T-cell (primary cell): ENCODE measurements around the gene UGGT2. TPM values are rescaled to one million over a fixed set of nuclear protein-coding genes. Genes with fewer than 3 reads are reported as not detected.

Source experiments
- ATAC-seq, 4 experiments: fragments of 200-7000 bp in 3 of 4; fragments of 150-1000 bp in 1 of 4; cut with Tn5 transposase; replicated peaks in 1 of 4; 1 replicate in 3 of 4; 2 replicates in 1 of 4; pipeline ENCODE4 v1.10.0; 2021; ENCODE audit warnings: moderate library complexity in 3 of 4, mild to moderate bottlenecking in 2 of 4, moderate number of reproducible peaks in 1 of 4
- CTCF ChIA-PET, 2 donors: fragments of 300-600 bp; sonication (Branson Sonifier 250); formaldehyde crosslinking; loops; one replicate each; lab custom pipeline; 2022; ENCODE audit warnings: antibody characterized with exemption in 2 of 2; lab: Charles Lee
- POLR2A ChIA-PET, 2 donors: fragments of 300-600 bp; sonication (Branson Sonifier 250); formaldehyde crosslinking; loops; one replicate each; lab custom pipeline; 2022; ENCODE audit warnings: antibody characterized with exemption in 2 of 2; lab: Charles Lee
- DNase-seq, 35 experiments: peaks; one replicate each; pipeline versions ENCODE4 v3.0.0 to v3.0.0-alpha.2; 2013 to 2023
- H3K27ac ChIP-seq: one replicate; pipeline ENCODE4 v1.5.1; 2013; ENCODE audit warnings: low read length
- H3K27me3 ChIP-seq, 2 experiments: replicated peaks in 1 of 2; 1 replicate in 1 of 2; 2 replicates in 1 of 2; pipeline versions ENCODE4 v1.6.1 to v1.7.0; 2013; ENCODE audit warnings: low read length in 1 of 2, mixed read lengths in 1 of 2; ENCODE audit not compliant: control insufficient read depth in 2 of 2, insufficient read depth in 2 of 2; ENCODE audit errors: extremely low read depth in 1 of 2
- H3K36me3 ChIP-seq, 2 donors: 1 replicate in 1 of 2; 2 replicates in 1 of 2; pipeline versions ENCODE4 v1.6.1 to v1.7.0; 2013; ENCODE audit warnings: low read length in 1 of 2; ENCODE audit not compliant: control insufficient read depth in 2 of 2, insufficient read depth in 1 of 2; ENCODE audit errors: extremely low read depth in 1 of 2
- H3K4me1 ChIP-seq, 2 experiments: 1 replicate in 1 of 2; 2 replicates in 1 of 2; pipeline versions ENCODE4 v1.6.1 to v1.7.0; 2013; ENCODE audit warnings: low read length in 2 of 2, mixed read lengths in 1 of 2; ENCODE audit not compliant: insufficient read depth in 2 of 2, control insufficient read depth in 1 of 2; ENCODE audit errors: extremely low read depth in 1 of 2
- H3K4me3 ChIP-seq, 2 donors: 1 replicate in 1 of 2; 2 replicates in 1 of 2; pipeline versions ENCODE4 v1.5.1 to v1.7.0; 2013; ENCODE audit warnings: mild to moderate bottlenecking in 2 of 2, low read length in 1 of 2, moderate library complexity in 1 of 2; ENCODE audit not compliant: control insufficient read depth in 1 of 2; ENCODE audit errors: extremely low read depth in 1 of 2
- H3K9me3 ChIP-seq: 2 replicates; pipeline ENCODE4 v1.7.0; 2013
- H3K27ac Mint-ChIP-seq, 2 donors: one replicate each; pipeline ENCODE4 v1.8.0; 2020 to 2021; ENCODE audit warnings: mild to moderate bottlenecking in 2 of 2, mixed read lengths in 2 of 2
- H3K27me3 Mint-ChIP-seq, 2 donors: one replicate each; pipeline ENCODE4 v1.8.0; 2021 to 2022; ENCODE audit warnings: mixed read lengths in 2 of 2
- H3K36me3 Mint-ChIP-seq: one replicate; pipeline ENCODE4 v1.8.0; 2021; ENCODE audit warnings: mixed read lengths
- H3K4me1 Mint-ChIP-seq, 3 donors: one replicate each; pipeline ENCODE4 v1.8.0; 2020 to 2022; ENCODE audit warnings: mixed read lengths in 3 of 3, mild to moderate bottlenecking in 1 of 3
- H3K4me3 Mint-ChIP-seq, 3 donors: one replicate each; pipeline ENCODE4 v1.8.0; 2020 to 2022; ENCODE audit warnings: mild to moderate bottlenecking in 3 of 3, mixed read lengths in 3 of 3, moderate library complexity in 3 of 3
- H3K9me3 Mint-ChIP-seq, 3 donors: one replicate each; pipeline ENCODE4 v1.8.0; 2020 to 2022; ENCODE audit warnings: mixed read lengths in 3 of 3
- WGBS: methylation state at CpG from one replicate; pipeline ENCODE4 v1.1.5; 2013; ENCODE audit warnings: missing lambda C conversion rate; ENCODE audit not compliant: insufficient coverage; 5-methylcytosine and 5-hydroxymethylcytosine counted together
- total RNA-seq, 35 experiments: library from RNA in 6 of 35; stranded (reverse) in 6 of 35; fragments of 120-200 nt in 1 of 35; gene quantifications; one replicate each; pipeline versions ENCODE4 v1.2.1 to v1.2.4 and lab custom pipeline; 2013 to 2026

Gene UGGT2
- total RNA-seq, 5 donors from 2014 or later (not counting 1 experiment from before 2014, with no cell fraction given), result 0.13 to 0.59 (median 0.42) TPM; not detected in 1

DNA sequence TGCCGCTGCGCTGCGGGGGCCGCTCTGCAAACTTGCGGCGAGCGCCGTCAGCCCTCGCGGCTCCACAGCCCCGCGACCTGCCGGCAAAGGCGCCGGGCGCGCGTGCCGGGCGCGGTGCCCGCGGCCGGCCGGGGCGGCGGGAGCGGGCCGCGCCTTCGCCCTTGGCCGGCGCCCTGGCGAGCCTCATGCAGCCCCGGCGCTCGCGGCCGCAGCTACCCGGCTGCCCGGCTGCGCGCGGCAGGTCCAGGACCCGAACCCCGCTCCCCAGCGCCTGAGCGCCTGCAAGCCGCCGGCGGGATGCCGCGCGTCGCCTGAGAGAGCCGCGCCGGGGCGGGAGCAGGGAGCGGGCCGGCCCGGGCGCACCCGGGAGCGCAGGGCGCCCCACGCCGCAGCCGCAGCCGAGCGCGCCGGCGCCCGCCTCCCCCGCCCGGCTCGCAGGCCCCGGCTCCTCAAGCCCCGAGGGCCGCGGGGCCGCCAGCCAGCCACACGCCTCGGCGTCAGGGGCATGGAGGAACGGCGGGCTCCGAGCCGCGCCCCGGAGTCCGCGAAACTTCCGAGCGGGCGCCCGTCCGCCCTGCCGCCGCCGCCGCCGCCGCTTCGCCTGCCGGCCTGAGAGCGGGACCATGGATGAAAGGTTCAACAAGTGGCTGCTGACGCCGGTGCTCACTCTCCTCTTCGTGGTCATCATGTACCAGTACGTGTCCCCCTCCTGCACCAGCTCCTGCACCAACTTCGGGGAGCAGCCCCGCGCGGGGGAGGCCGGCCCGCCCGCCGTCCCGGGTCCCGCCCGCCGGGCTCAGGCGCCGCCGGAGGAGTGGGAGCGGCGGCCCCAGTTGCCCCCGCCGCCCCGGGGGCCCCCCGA, 37.3 kb upstream of the UGGT2 start:
- Mint-ChIP-seq H3K4me3 (no peak overlapping the region), H3K27me3 (peaks cover 48 to 69% of the 10 kb centered on the region in 2 donors), H3K4me1 (peaks cover 0 to 9% (median 6%) of the 10 kb centered on the region in 3 donors), H3K27ac (no peak overlapping the region), H3K36me3 (no peaks in the 10 kb centered on the region), H3K9me3 (peaks cover 0 to 3% (median 0%) of the 10 kb centered on the region in 3 donors)
- DNase-seq (no peak), ATAC-seq (no peak)
- H3K27me3 ChIP-seq, result peaks cover 10 to 18% of the 10 kb centered on the region in 2 experiments
- no peaks in the 10 kb centered on the region for H3K9me3 ChIP-seq
- H3K4me1 ChIP-seq, result no peaks in the 10 kb centered on the region
- no peak overlapping the region for H3K4me3 ChIP-seq
- no peaks in the 10 kb centered on the region for H3K36me3 ChIP-seq
- POLR2A ChIA-PET, result no interaction called here
- 1% methylated on average over 131 of the region's 133 CpGs for WGBS
- H3K27ac ChIP-seq, result no peak overlapping the region
- CTCF ChIA-PET, result no interaction called here

DNA sequence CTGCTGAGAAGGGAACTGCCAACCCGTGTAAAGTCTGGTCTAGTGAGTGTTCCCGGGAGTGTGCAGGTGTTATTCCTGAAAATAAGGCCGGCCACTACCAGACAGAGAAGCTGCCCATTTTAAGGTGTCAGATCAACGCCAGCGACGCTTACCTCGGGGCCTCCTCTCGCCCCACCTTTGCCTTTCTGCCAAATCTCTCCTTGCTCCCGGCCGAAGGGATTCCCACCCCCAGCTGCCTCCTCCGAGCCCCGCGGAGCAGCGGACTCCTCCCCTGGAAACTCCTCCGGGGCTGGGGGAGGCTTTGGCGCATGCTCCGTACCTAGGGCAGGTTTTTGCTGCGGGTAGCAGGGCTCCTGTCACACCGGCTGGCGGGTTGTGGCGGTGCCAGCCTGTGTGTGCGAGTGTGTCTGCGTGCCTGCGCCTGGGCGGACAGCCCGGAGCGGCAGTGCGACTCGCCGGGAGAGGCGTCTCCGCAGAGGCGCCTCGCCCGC, 36.6 kb upstream of the UGGT2 start, which contains the start of gene HS6ST3:
Gene HS6ST3, plus strand, starts transcription at position 359 of the 491 bp plus-strand sequence.
- peaks cover 13 to 18% of the 10 kb centered on the region in 2 experiments for H3K27me3 ChIP-seq
- no peak within 1 kb of the TSS for H3K4me3 ChIP-seq
- DNase-seq (no peak), ATAC-seq (no peak)
- ChIA-PET POLR2A (no interaction called here), CTCF (no interaction called here)
- no peak within 1 kb of the TSS for H3K27ac ChIP-seq
- H3K36me3 ChIP-seq, result no peaks in the 10 kb centered on the region
- no peaks in the 10 kb centered on the region for H3K36me3 Mint-ChIP-seq
- peaks cover 48 to 68% of the 10 kb centered on the region in 2 donors for H3K27me3 Mint-ChIP-seq
- peaks cover 0 to 9% (median 6%) of the 10 kb centered on the region in 3 donors for H3K4me1 Mint-ChIP-seq
- 3% methylated on average over 32 of the region's 35 CpGs for WGBS
- no peaks in the 10 kb centered on the region for H3K4me1 ChIP-seq
- H3K9me3 ChIP-seq, result no peaks in the 10 kb centered on the region
- peak within 1 kb of the TSS in 1 of 3 donors; percentile 28 for H3K4me3 Mint-ChIP-seq
- peaks cover 0 to 3% (median under 1%) of the 10 kb centered on the region in 3 donors for H3K9me3 Mint-ChIP-seq
- H3K27ac Mint-ChIP-seq, result peak within 1 kb of the TSS in 1 of 2 donors; percentile 2

DNA sequence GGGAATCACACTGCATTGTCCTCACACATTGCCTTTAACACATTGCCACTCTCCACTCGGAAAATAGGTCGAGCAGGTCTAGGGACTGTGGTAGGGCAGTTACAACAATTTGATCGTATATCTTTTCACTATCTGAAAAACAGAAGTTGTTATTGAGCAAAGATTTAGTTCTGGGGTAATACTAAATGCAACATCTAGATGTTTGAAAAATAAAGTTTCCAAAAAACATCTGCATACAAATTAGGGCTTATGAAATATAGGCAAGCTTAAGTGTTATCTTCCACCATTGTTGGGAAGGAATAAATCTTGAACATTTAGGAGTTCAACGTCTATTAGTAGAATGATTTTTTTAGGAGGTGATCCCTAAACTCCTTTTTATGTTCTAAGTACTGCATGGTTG, 35.9 kb upstream of the UGGT2 start:
- Mint-ChIP-seq H3K27me3 (peaks cover 52 to 61% of the 10 kb centered on the region in 2 donors), H3K4me1 (peaks cover 0 to 9% (median 6%) of the 10 kb centered on the region in 3 donors), H3K4me3 (peak overlapping the region in 1 of 3 donors; percentile 28), H3K36me3 (no peaks in the 10 kb centered on the region), H3K27ac (no peak overlapping the region), H3K9me3 (peaks cover 0 to 4% (median 0%) of the 10 kb centered on the region in 3 donors)
- H3K4me1 ChIP-seq, result no peaks in the 10 kb centered on the region
- DNase-seq (no peak), ATAC-seq (no peak)
- POLR2A ChIA-PET, result no interaction called here
- peaks cover 13 to 18% of the 10 kb centered on the region in 2 experiments for H3K27me3 ChIP-seq
- CTCF ChIA-PET, result no interaction called here
- no peak overlapping the region for H3K27ac ChIP-seq
- 17% methylated on average over 1 of the region's 4 CpGs for WGBS
- no peaks in the 10 kb centered on the region for H3K36me3 ChIP-seq
- H3K9me3 ChIP-seq, result no peaks in the 10 kb centered on the region
- no peak overlapping the region for H3K4me3 ChIP-seq

DNA sequence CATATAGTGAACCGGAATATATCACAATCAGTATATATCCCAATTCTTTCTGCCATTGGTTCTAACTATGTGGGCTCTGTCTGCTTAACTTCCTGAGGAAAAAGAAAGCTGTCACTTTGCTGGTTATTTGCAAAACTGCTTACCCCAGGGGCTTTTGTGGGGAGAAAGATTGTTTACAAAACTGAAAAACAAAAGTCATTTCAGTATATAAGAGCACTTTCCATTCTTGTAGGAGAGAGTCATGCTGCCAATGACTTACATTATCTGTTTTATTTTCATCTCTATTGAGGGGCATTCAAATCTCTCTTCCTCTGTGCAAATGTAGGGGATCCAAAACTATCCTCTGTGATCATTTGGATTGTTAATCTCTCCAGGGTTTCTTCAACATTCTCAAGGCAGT, 33.5 kb upstream of the UGGT2 start:
- H3K36me3 Mint-ChIP-seq, result no peaks in the 10 kb centered on the region
- ChIA-PET CTCF (no interaction called here), POLR2A (no interaction called here)
- Histone ChIP-seq H3K36me3 (no peaks in the 10 kb centered on the region), H3K4me3 (no peak overlapping the region), H3K27me3 (peaks cover 13 to 15% of the 10 kb centered on the region in 2 experiments), H3K27ac (no peak overlapping the region), H3K4me1 (no peaks in the 10 kb centered on the region), H3K9me3 (no peaks in the 10 kb centered on the region)
- DNase-seq (no peak), ATAC-seq (no peak)
- H3K9me3 Mint-ChIP-seq, result peaks cover 0 to 4% (median 3%) of the 10 kb centered on the region in 3 donors
- peaks cover 34 to 42% of the 10 kb centered on the region in 2 donors for H3K27me3 Mint-ChIP-seq
- no CpG with 5 or more reads among the region's 1 CpG for WGBS
- no peak overlapping the region for H3K27ac Mint-ChIP-seq
- no peak overlapping the region for H3K4me3 Mint-ChIP-seq
- peaks cover 0 to 6% (median 4%) of the 10 kb centered on the region in 3 donors for H3K4me1 Mint-ChIP-seq

DNA sequence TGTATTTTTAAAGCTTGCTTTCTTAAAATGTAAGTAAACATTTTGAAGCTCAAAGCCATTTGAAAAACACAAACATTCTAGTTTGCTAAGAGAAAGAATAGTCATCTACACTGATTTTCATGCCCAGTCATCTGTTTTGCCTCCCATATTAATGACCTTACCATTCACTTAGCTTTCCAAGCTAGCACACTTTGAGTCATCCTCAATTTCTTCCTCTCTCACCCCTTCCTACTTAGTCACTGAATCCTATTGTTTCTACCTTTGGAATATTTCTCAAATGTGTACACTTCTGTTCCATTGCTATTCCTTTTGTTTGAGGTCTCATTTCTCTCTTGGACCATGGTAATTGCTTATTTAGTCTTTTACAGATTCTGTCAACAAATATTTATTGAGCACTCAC, 29.4 kb upstream of the UGGT2 start:
- Mint-ChIP-seq H3K36me3 (no peaks in the 10 kb centered on the region), H3K27me3 (peaks cover 10 to 19% of the 10 kb centered on the region in 2 donors), H3K9me3 (peaks cover 0 to 15% (median 4%) of the 10 kb centered on the region in 3 donors), H3K4me1 (no peaks in the 10 kb centered on the region), H3K27ac (no peak overlapping the region), H3K4me3 (no peak overlapping the region)
- no peak for DNase-seq
- ChIA-PET POLR2A (no interaction called here), CTCF (no interaction called here)
- Histone ChIP-seq H3K4me1 (no peaks in the 10 kb centered on the region), H3K4me3 (no peak overlapping the region), H3K36me3 (no peaks in the 10 kb centered on the region), H3K27me3 (peaks cover 0 to 8% of the 10 kb centered on the region in 2 experiments), H3K27ac (no peak overlapping the region), H3K9me3 (no peaks in the 10 kb centered on the region)
- ATAC-seq, result no peak

DNA sequence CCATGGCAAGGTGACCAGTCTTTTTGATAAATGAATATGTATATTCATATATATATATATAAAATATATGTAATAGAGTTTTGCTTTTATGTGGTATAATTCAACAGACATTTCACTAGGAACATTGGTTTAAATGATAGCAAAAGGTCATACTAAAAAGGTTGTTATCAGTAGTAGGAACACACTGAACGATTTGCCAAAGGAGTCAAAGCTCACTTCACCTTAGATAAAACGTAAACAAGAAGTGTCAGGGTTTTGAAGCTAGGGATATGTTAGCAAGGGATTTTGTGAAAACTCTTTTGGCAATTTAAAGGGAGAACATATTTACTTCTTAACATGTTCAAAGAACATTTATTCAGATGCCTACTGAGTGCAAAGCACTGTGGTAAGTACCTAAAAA, 28.7 kb upstream of the UGGT2 start:
- POLR2A ChIA-PET, result no interaction called here
- WGBS, result no CpG with 5 or more reads among the region's 2 CpGs

More for the DNA sequence above, 28.7 kb upstream of the UGGT2 start:
- no peaks in the 10 kb centered on the region for H3K4me1 ChIP-seq
- Mint-ChIP-seq H3K4me3 (no peak overlapping the region), H3K27me3 (peaks cover 7 to 12% of the 10 kb centered on the region in 2 donors), H3K9me3 (peaks cover 0 to 16% (median 6%) of the 10 kb centered on the region in 3 donors), H3K36me3 (no peaks in the 10 kb centered on the region), H3K27ac (no peak overlapping the region), H3K4me1 (no peaks in the 10 kb centered on the region)
- no peak for ATAC-seq
- H3K9me3 ChIP-seq, result no peaks in the 10 kb centered on the region
- CTCF ChIA-PET, result no interaction called here
- H3K27me3 ChIP-seq, result peaks cover 0 to 8% of the 10 kb centered on the region in 2 experiments
- H3K36me3 ChIP-seq, result no peaks in the 10 kb centered on the region
- no peak overlapping the region for H3K4me3 ChIP-seq
- H3K27ac ChIP-seq, result no peak overlapping the region
- DNase-seq, result no peak
